GM23338 (cell line): Measurements from ENCODE around the gene RGS3. TPM values are rescaled to one million over a fixed set of nuclear protein-coding genes. Genes with fewer than 3 reads are reported as not detected.

Source experiments
- ATAC-seq: fragments of 200-7000 bp; cut with Tn5 transposase; 3 replicates; pipeline ENCODE4 v1.9.1; 2020
- DNase-seq: peaks from one replicate; pipeline ENCODE4 v3.0.0-alpha.2; 2015; ENCODE audit warnings: low spot score
- H2AFZ ChIP-seq: fragments of 200-600 bp; sonication (generic); 2 replicates; pipeline ENCODE4 v1.8.0; 2016; ENCODE audit warnings: antibody characterized with exemption, mild to moderate bottlenecking, moderate library complexity
- H3F3A ChIP-seq: fragments of 200-600 bp; sonication (generic); replicated peaks from 2 replicates; pipeline ENCODE4 v1.8.0; 2017; ENCODE audit warnings: antibody characterized with exemption, mixed run types, low read depth
- H3K27ac ChIP-seq: fragments of 200-600 bp; sonication (generic); 2 replicates; pipeline ENCODE4 v1.6.1; 2016; ENCODE audit warnings: low read depth
- H3K27me3 ChIP-seq: fragments of 200-600 bp; sonication (generic); 2 replicates; pipeline ENCODE4 v1.8.0; 2016; ENCODE audit warnings: mild to moderate bottlenecking, mixed run types, moderate library complexity; ENCODE audit not compliant: insufficient read depth
- H3K36me3 ChIP-seq: fragments of 200-600 bp; sonication (generic); 2 replicates; pipeline ENCODE4 v1.8.0; 2016; ENCODE audit warnings: mild to moderate bottlenecking; ENCODE audit not compliant: insufficient read depth
- H3K4me1 ChIP-seq: fragments of 200-600 bp; sonication (generic); 2 replicates; pipeline ENCODE4 v1.8.0; 2016; ENCODE audit warnings: mild to moderate bottlenecking, moderate library complexity; ENCODE audit not compliant: insufficient read depth
- H3K4me2 ChIP-seq: fragments of 200-600 bp; sonication (generic); 2 replicates; pipeline ENCODE4 v1.7.1; 2017; ENCODE audit warnings: mixed run types
- H3K4me3 ChIP-seq: fragments of 200-600 bp; sonication (generic); 2 replicates; pipeline ENCODE4 v1.6.1; 2016; ENCODE audit warnings: mixed run types
- H3K79me2 ChIP-seq: fragments of 200-600 bp; sonication (generic); replicated peaks from 2 replicates; pipeline ENCODE4 v1.8.0; 2017; ENCODE audit warnings: mild to moderate bottlenecking; ENCODE audit not compliant: insufficient read depth
- H3K9me2 ChIP-seq: fragments of 200-600 bp; sonication (generic); 2 replicates; pipeline ENCODE4 v1.8.0; 2017; ENCODE audit not compliant: insufficient read depth
- H4K20me1 ChIP-seq: fragments of 200-600 bp; sonication (generic); replicated peaks from 2 replicates; pipeline ENCODE4 v1.8.0; 2017; ENCODE audit warnings: mild to moderate bottlenecking; ENCODE audit not compliant: insufficient read depth
- H3K27ac Mint-ChIP-seq: 2 replicates; pipeline ENCODE4 v1.8.0; 2020; ENCODE audit warnings: inconsistent platforms, mild to moderate bottlenecking, moderate library complexity, mixed read lengths
- H3K27me3 Mint-ChIP-seq: 3 replicates; pipeline ENCODE4 v1.8.0; 2022; ENCODE audit warnings: low read depth, mild to moderate bottlenecking, moderate library complexity, mixed read lengths, inconsistent platforms; ENCODE audit not compliant: insufficient read depth, poor library complexity
- H3K36me3 Mint-ChIP-seq: 3 replicates; pipeline ENCODE4 v1.8.0; 2021; ENCODE audit warnings: low read depth, mild to moderate bottlenecking, inconsistent platforms, moderate library complexity, mixed read lengths
- H3K4me1 Mint-ChIP-seq: 3 replicates; pipeline ENCODE4 v1.8.0; 2020; ENCODE audit warnings: mild to moderate bottlenecking, inconsistent platforms, mixed read lengths
- H3K4me3 Mint-ChIP-seq: 3 replicates; pipeline ENCODE4 v1.8.0; 2021; ENCODE audit warnings: moderate library complexity, mild to moderate bottlenecking, inconsistent platforms, mixed read lengths
- H3K9me3 Mint-ChIP-seq: 3 replicates; pipeline ENCODE4 v1.8.0; 2020; ENCODE audit warnings: moderate library complexity, mild to moderate bottlenecking, inconsistent platforms, mixed read lengths
- CREB1 ChIP-seq: fragments of 250-450 bp; sonication (Bioruptor Pico); IDR thresholded peaks from 2 replicates; pipeline ENCODE4 v1.5.0; 2020; ENCODE audit warnings: low read depth, mild to moderate bottlenecking, moderate library complexity
- EZH2phosphoT487 ChIP-seq: fragments of 200-600 bp; sonication (generic); IDR thresholded peaks from one replicate; pipeline ENCODE4 v1.8.1; 2018; ENCODE audit warnings: antibody characterized with exemption; ENCODE audit not compliant: unreplicated experiment
- JUNB ChIP-seq: IDR thresholded peaks from one replicate; pipeline ENCODE4 v1.6.1; 2016; ENCODE audit warnings: antibody characterized with exemption; ENCODE audit not compliant: unreplicated experiment
- POLR2AphosphoS5 ChIP-seq: IDR thresholded peaks from 2 replicates; pipeline ENCODE4 v1.6.1; 2016; ENCODE audit warnings: antibody characterized with exemption, low read depth
- ZNF114 ChIP-seq: fragments of 250-450 bp; sonication (Bioruptor Pico); IDR thresholded peaks from 2 replicates; pipeline ENCODE4 v1.5.0; 2020; ENCODE audit warnings: mild to moderate bottlenecking, moderate library complexity
- ZNF331 ChIP-seq: fragments of 250-450 bp; sonication (Bioruptor Pico); IDR thresholded peaks from 2 replicates; pipeline ENCODE4 v1.5.0; 2020; ENCODE audit warnings: low read depth, mild to moderate bottlenecking, moderate library complexity
- polyA plus RNA-seq: library from polyadenylated mRNA; unstranded; fragments of >200 nt; fragmentation: Nextera tagmentation; extraction: Ambion mirVana; gene quantifications from 2 replicates; pipeline ENCODE4 v1.2.1, GENCODE V29; 2016
- total RNA-seq: library from RNA; depleted of rRNA; stranded (reverse); fragments of >200 nt; shearing (Covaris generic); gene quantifications from 2 replicates; pipeline ENCODE4 v1.2.3, GENCODE V29; 2014
- TF ChIP-seq, protein P1 (sequence below): fragments of 250-450 bp; sonication (Bioruptor Pico); IDR thresholded peaks from 2 replicates; pipeline ENCODE4 v1.5.0; 2020; ENCODE audit warnings: mild to moderate bottlenecking, moderate library complexity

The RGS3 gene
- total and polyA plus RNA-seq, 2 experiments from 2014 or later, result 14.2 to 24.3 TPM

DNA sequence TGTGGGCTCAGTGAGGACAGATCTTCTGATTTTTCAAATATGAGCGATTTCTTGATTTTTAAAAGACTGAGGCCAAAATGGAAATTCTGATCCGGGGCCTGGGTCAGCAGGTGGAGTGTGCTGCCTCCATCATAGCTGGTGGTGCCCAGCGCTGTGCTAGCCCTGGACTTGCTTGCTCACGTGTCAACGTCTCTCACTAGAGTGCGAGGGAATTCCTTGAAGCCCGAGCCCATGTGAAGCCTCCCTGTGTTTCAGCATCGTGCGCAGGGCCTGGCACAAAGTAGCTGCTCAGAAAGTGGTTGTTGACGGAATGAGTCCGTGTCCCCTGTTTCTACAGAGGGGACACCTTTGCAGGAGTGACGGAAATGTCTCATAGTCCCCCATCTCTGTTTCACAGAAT is 50.5 kb downstream of the RGS3 start (continued):
- TF ChIP-seq, protein P1, sequence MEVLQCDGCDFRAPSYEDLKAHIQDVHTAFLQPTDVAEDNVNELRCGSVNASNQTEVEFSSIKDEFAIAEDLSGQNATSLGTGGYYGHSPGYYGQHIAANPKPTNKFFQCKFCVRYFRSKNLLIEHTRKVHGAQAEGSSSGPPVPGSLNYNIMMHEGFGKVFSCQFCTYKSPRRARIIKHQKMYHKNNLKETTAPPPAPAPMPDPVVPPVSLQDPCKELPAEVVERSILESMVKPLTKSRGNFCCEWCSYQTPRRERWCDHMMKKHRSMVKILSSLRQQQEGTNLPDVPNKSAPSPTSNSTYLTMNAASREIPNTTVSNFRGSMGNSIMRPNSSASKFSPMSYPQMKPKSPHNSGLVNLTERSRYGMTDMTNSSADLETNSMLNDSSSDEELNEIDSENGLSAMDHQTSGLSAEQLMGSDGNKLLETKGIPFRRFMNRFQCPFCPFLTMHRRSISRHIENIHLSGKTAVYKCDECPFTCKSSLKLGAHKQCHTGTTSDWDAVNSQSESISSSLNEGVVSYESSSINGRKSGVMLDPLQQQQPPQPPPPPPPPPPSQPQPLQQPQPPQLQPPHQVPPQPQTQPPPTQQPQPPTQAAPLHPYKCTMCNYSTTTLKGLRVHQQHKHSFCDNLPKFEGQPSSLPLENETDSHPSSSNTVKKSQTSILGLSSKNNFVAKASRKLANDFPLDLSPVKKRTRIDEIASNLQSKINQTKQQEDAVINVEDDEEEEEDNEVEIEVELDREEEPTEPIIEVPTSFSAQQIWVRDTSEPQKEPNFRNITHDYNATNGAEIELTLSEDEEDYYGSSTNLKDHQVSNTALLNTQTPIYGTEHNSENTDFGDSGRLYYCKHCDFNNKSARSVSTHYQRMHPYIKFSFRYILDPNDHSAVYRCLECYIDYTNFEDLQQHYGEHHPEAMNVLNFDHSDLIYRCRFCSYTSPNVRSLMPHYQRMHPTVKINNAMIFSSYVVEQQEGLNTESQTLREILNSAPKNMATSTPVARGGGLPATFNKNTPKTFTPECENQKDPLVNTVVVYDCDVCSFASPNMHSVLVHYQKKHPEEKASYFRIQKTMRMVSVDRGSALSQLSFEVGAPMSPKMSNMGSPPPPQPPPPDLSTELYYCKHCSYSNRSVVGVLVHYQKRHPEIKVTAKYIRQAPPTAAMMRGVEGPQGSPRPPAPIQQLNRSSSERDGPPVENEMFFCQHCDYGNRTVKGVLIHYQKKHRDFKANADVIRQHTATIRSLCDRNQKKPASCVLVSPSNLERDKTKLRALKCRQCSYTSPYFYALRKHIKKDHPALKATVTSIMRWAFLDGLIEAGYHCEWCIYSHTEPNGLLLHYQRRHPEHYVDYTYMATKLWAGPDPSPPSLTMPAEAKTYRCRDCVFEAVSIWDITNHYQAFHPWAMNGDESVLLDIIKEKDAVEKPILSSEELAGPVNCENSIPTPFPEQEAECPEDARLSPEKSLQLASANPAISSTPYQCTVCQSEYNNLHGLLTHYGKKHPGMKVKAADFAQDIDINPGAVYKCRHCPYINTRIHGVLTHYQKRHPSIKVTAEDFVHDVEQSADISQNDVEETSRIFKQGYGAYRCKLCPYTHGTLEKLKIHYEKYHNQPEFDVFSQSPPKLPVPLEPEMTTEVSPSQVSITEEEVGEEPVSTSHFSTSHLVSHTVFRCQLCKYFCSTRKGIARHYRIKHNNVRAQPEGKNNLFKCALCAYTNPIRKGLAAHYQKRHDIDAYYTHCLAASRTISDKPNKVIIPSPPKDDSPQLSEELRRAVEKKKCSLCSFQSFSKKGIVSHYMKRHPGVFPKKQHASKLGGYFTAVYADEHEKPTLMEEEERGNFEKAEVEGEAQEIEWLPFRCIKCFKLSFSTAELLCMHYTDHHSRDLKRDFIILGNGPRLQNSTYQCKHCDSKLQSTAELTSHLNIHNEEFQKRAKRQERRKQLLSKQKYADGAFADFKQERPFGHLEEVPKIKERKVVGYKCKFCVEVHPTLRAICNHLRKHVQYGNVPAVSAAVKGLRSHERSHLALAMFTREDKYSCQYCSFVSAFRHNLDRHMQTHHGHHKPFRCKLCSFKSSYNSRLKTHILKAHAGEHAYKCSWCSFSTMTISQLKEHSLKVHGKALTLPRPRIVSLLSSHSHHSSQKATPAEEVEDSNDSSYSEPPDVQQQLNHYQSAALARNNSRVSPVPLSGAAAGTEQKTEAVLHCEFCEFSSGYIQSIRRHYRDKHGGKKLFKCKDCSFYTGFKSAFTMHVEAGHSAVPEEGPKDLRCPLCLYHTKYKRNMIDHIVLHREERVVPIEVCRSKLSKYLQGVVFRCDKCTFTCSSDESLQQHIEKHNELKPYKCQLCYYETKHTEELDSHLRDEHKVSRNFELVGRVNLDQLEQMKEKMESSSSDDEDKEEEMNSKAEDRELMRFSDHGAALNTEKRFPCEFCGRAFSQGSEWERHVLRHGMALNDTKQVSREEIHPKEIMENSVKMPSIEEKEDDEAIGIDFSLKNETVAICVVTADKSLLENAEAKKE (CRISPR knock-in tag), result no peak
- TF ChIP-seq POLR2AphosphoS5, result no peak
- TF ChIP-seq EZH2phosphoT487, result no peak
- TF ChIP-seq ZNF114 (CRISPR knock-in tag), result no peak
- TF ChIP-seq JUNB, result no peak
- no peak for TF ChIP-seq CREB1 (CRISPR knock-in tag)

DNA sequence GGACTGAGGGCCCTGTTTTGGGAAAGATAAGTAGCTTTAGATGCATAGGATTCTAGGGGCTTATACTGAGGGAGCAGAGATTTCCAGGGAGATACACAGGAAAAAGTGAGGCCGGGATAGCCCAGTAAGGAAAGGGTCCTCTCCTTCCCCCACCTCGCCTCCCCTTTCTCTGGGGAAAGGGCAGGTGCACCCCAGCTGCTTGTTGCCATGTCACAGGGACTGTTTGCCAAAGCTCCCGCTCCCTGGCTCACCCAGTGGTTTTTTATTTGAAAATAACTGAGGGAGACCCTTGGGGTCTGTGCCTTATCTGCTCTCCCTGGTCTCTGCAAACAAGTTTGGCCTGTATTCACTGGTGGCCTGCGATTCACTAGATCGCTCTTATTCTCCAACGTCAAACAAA is 51.2 kb downstream of the RGS3 start:
- no peaks in the 10 kb centered on the region for H3K9me2 ChIP-seq
- H3K79me2 ChIP-seq, result no peaks in the 10 kb centered on the region
- no peak for TF ChIP-seq ZNF331 (CRISPR knock-in tag)
- no peak overlapping the region for H3K27ac ChIP-seq
- no peak overlapping the region for H3K4me2 ChIP-seq
- Mint-ChIP-seq H3K27me3 (peaks cover 3% of the 10 kb centered on the region), H3K9me3 (no peaks in the 10 kb centered on the region), H3K4me1 (peaks cover 3% of the 10 kb centered on the region; the same call in 2 of the 3 replicates), H3K27ac (peak overlapping the region; percentile 47; the same call in 1 of the 2 replicates), H3K4me3 (no peak overlapping the region), H3K36me3 (no peaks in the 10 kb centered on the region)
- no peaks in the 10 kb centered on the region for H3K4me1 ChIP-seq
- no peak for ATAC-seq
- H2AFZ ChIP-seq, result no peak overlapping the region
- H3K4me3 ChIP-seq, result no peak overlapping the region
- DNase-seq, result no peak
- H3F3A ChIP-seq, result no peaks in the 10 kb centered on the region
- H3K36me3 ChIP-seq, result no peaks in the 10 kb centered on the region
- H3K27me3 ChIP-seq, result no peaks in the 10 kb centered on the region
- no peaks in the 10 kb centered on the region for H4K20me1 ChIP-seq
